GM12878 (cell line): ENCODE data around the gene DNAH3. TPM values are rescaled to one million over a fixed set of nuclear protein-coding genes. Genes with fewer than 3 reads are reported as not detected.

Source experiments
- ATAC-seq: fragments of 200-7000 bp; cut with Tn5 transposase; 3 replicates; pipeline ENCODE4 v1.9.1; 2020; ENCODE audit warnings: mild to moderate bottlenecking, moderate library complexity
- BruUV-seq: library from RNA; stranded (reverse); fragments of 400-500 nt; replicated peaks from 2 replicates; lab custom pipeline; 2021; lab: Mats Ljungman, UMichigan
- CTCF ChIA-PET: fragments of 300-600 bp; sonication (Branson Sonifier 250); formaldehyde crosslinking; extraction: SDS; loops from one replicate; lab custom pipeline; 2021; ENCODE audit warnings: inconsistent platforms; lab: Yijun Ruan, JAX
- POLR2A ChIA-PET: fragments of 350-600 bp; formaldehyde crosslinking; extraction: SDS; loops from one replicate; lab custom pipeline; 2021; ENCODE audit warnings: inconsistent platforms; lab: Charles Lee
- RAD21 ChIA-PET: fragments of 300-600 bp; sonication (Branson Sonifier 250); formaldehyde crosslinking; loops from one replicate; lab custom pipeline; 2023; ENCODE audit warnings: antibody characterized with exemption; ENCODE audit not compliant: unreplicated experiment; lab: Charles Lee
- SMC1A ChIA-PET: fragments of 300-600 bp; sonication (Branson Sonifier 250); formaldehyde crosslinking; loops from one replicate; lab custom pipeline; 2023; ENCODE audit not compliant: unreplicated experiment, uncharacterized antibody; lab: Charles Lee
- DNase-seq: peaks from one replicate; pipeline ENCODE4 v3.0.0-alpha.2; 2011; ENCODE audit warnings: low read depth, low spot score
- FAIRE-seq: peaks from 3 replicates; lab custom pipeline; 2011; peaks lifted over from hg19 to GRCh38; lab: Jason Lieb, UNC
- H2AFZ ChIP-seq: 2 replicates; pipeline ENCODE4 v1.6.0; 2011; ENCODE audit warnings: low read depth, low read length, control low read depth; ENCODE audit not compliant: control insufficient read depth
- H3K27ac ChIP-seq: 2 replicates; pipeline ENCODE4 v1.5.1; 2011; ENCODE audit warnings: control low read depth; ENCODE audit not compliant: control insufficient read depth, insufficient read depth
- H3K27me3 ChIP-seq, 2 experiments: replicated peaks in 1 of 2; 2 replicates each; pipeline versions ENCODE4 v1.6.0 to v1.6.1; 2011; ENCODE audit warnings: low read length in 1 of 2; ENCODE audit not compliant: control insufficient read depth in 2 of 2, insufficient read depth in 2 of 2
- H3K36me3 ChIP-seq, 2 experiments: 2 replicates each; pipeline ENCODE4 v1.5.1; 2011; ENCODE audit warnings: low read length in 1 of 2; ENCODE audit not compliant: control insufficient read depth in 2 of 2, insufficient read depth in 2 of 2
- H3K4me1 ChIP-seq: 2 replicates; pipeline ENCODE4 v1.6.1; 2011; ENCODE audit warnings: mild to moderate bottlenecking, low read length, moderate library complexity, mixed read lengths; ENCODE audit not compliant: control insufficient read depth, insufficient read depth
- H3K4me2 ChIP-seq: 2 replicates; pipeline ENCODE4 v1.6.0; 2011; ENCODE audit warnings: control low read depth; ENCODE audit not compliant: control insufficient read depth, insufficient read depth
- H3K4me3 ChIP-seq: fragments of 200-600 bp; sonication (generic); 2 replicates; pipeline ENCODE4 v1.5.1; 2016
- H3K79me2 ChIP-seq: 2 replicates; pipeline ENCODE4 v1.6.0; 2011; ENCODE audit warnings: low read length; ENCODE audit not compliant: control insufficient read depth, insufficient read depth
- H3K9ac ChIP-seq: 2 replicates; pipeline ENCODE4 v1.8.0; 2011; ENCODE audit warnings: low read length, control low read depth, mixed read lengths; ENCODE audit not compliant: control insufficient read depth, insufficient read depth
- H3K9me3 ChIP-seq: replicated peaks from 3 replicates; pipeline ENCODE4 v1.5.1; 2011; ENCODE audit warnings: mild to moderate bottlenecking, low read length; ENCODE audit not compliant: control insufficient read depth, insufficient read depth
- H4K20me1 ChIP-seq: 2 replicates; pipeline ENCODE4 v1.6.0; 2011; ENCODE audit not compliant: control insufficient read depth, insufficient read depth
- ATF3 ChIP-seq: IDR thresholded peaks from 2 replicates; pipeline ENCODE4 v1.6.1; 2011; ENCODE audit warnings: low read depth, mild to moderate bottlenecking, low read length, moderate library complexity, borderline replicate concordance; ENCODE audit errors: extremely low read depth
- BACH1 ChIP-seq: fragments of 450-650 bp; IDR thresholded peaks from 2 replicates; pipeline ENCODE4 v1.6.1; 2017; ENCODE audit warnings: mild to moderate bottlenecking, borderline replicate concordance
- BCL11A ChIP-seq: IDR thresholded peaks from 2 replicates; pipeline ENCODE4 v1.6.1; 2011; ENCODE audit warnings: low read depth, low read length
- CEBPB ChIP-seq, 2 experiments: fragments of 150-350 bp in 1 of 2; IDR thresholded peaks; 2 replicates each; pipeline ENCODE4 v1.6.1; 2012 to 2014; ENCODE audit warnings: low read depth in 2 of 2, low read length in 2 of 2, borderline replicate concordance in 1 of 2, inconsistent platforms in 1 of 2
- CEBPZ ChIP-seq: fragments of 150-350 bp; IDR thresholded peaks from 2 replicates; pipeline ENCODE4 v1.6.1; 2016; ENCODE audit warnings: low read depth, low read length
- CREM ChIP-seq: IDR thresholded peaks from 2 replicates; pipeline ENCODE4 v1.6.1; 2014; ENCODE audit warnings: antibody characterized with exemption, low read depth
- FOS ChIP-seq: IDR thresholded peaks from 3 replicates; pipeline ENCODE4 v1.6.1; 2011; ENCODE audit warnings: borderline replicate concordance; ENCODE audit not compliant: insufficient read length; ENCODE audit errors: extremely low read depth
- HCFC1 ChIP-seq: fragments of 150-350 bp; IDR thresholded peaks from 2 replicates; pipeline ENCODE4 v1.6.1; 2014; ENCODE audit warnings: low read length
- MEF2B ChIP-seq: fragments of 450-650 bp; IDR thresholded peaks from 2 replicates; pipeline ENCODE4 v1.6.1; 2018; ENCODE audit warnings: mild to moderate bottlenecking, moderate library complexity; ENCODE audit not compliant: partially characterized antibody, poor library complexity, severe bottlenecking
- MYB ChIP-seq: fragments of 150-350 bp; IDR thresholded peaks from 2 replicates; pipeline ENCODE4 v1.6.1; 2014; ENCODE audit warnings: mild to moderate bottlenecking, low read depth, low read length, borderline replicate concordance
- NFYA ChIP-seq: IDR thresholded peaks from 2 replicates; pipeline ENCODE4 v1.6.1; 2011; ENCODE audit warnings: low read depth, mild to moderate bottlenecking, low read length, improper control_type of control experiment, borderline replicate concordance
- NKRF ChIP-seq: fragments of 450-650 bp; conservative IDR thresholded peaks from 2 replicates; pipeline ENCODE4 v1.6.1; 2017; ENCODE audit warnings: mild to moderate bottlenecking, moderate library complexity
- NRF1 ChIP-seq: conservative IDR thresholded peaks from 2 replicates; pipeline ENCODE4 v1.6.1; 2011; ENCODE audit warnings: mild to moderate bottlenecking, low read depth, low read length, improper control_type of control experiment
- RBBP5 ChIP-seq: fragments of 200-600 bp; sonication (generic); conservative IDR thresholded peaks from 2 replicates; pipeline ENCODE4 v1.6.1; 2016
- SIX5 ChIP-seq: IDR thresholded peaks from 2 replicates; pipeline ENCODE4 v1.6.1; 2011; ENCODE audit warnings: mild to moderate bottlenecking, low read depth, low read length, moderate library complexity; ENCODE audit not compliant: severe bottlenecking
- SP1 ChIP-seq: IDR thresholded peaks from one replicate; pipeline ENCODE4 v1.6.1; 2011; ENCODE audit warnings: low read depth, low read length
- SRF ChIP-seq, 2 experiments: IDR thresholded peaks; 2 replicates each; pipeline ENCODE4 v1.6.1; 2011; ENCODE audit warnings: low read depth in 2 of 2, low read length in 2 of 2, mild to moderate bottlenecking in 1 of 2, moderate library complexity in 1 of 2
- SUZ12 ChIP-seq: fragments of 200-600 bp; sonication (generic); IDR thresholded peaks from one replicate; pipeline ENCODE4 v1.6.1; 2018; ENCODE audit warnings: antibody characterized with exemption, mild to moderate bottlenecking; ENCODE audit not compliant: unreplicated experiment
- ZNF274 ChIP-seq: IDR thresholded peaks from one replicate; pipeline ENCODE4 v1.8.0; 2011; ENCODE audit not compliant: insufficient read length, insufficient read depth
- ZNF622 ChIP-seq: fragments of 450-650 bp; IDR thresholded peaks from 2 replicates; pipeline ENCODE4 v1.6.1; 2017; ENCODE audit warnings: mild to moderate bottlenecking, inconsistent platforms
- WGBS: methylation state at CpG from one replicate; pipeline ENCODE4 v1.1.6; 2016; ENCODE audit warnings: low lambda C conversion rate; ENCODE audit not compliant: insufficient replicate concordance, insufficient coverage; ENCODE audit errors: missing lambda C conversion rate; 5-methylcytosine and 5-hydroxymethylcytosine counted together
- in situ Hi-C: fragments of 300-500 bp; cut with MboI; formaldehyde crosslinking; loops from 9 replicates; pipeline ENCODE4 v1.14.3; 2018; ENCODE audit warnings: mixed read lengths
- intact Hi-C: fragments of 100-400 bp; cut with micrococcal nuclease; formaldehyde crosslinking; loops from one replicate; pipeline ENCODE4 v1.14.2; 2022; ENCODE audit not compliant: unreplicated experiment
- polyA plus RNA-seq, 11 experiments: library from polyadenylated mRNA; depleted of rRNA in 4 of 11; unstranded in 6 of 11; stranded (reverse) in 5 of 11; fragments of >200 nt; fragmentation: Nextera tagmentation in 4 of 11; fragmentation: Illumina TruSeq in 1 of 11; extraction: Ambion mirVana in 4 of 11; extraction: Trizol in 1 of 11; gene quantifications; 1 replicate in 1 of 11; 2 replicates in 10 of 11; pipeline versions ENCODE4 v1.2.1 to v1.2.3, GENCODE V29; 2011 to 2016; ENCODE audit warnings: inconsistent platforms in 2 of 11, missing spikeins in 2 of 11, low read depth in 1 of 11
- total RNA-seq, 4 experiments: library from RNA; depleted of rRNA in 3 of 4; stranded (reverse); fragments of >200 nt in 3 of 4; fragmentation: Illumina TruSeq in 1 of 4; extraction: Trizol in 1 of 4; gene quantifications; 2 replicates each; pipeline versions ENCODE4 v1.2.1 to v1.2.3, GENCODE V29; 2013 to 2021

DNAH3 gene
- total and polyA plus RNA-seq, 10 of the 15 experiments (the other 5 are each of a cell fraction or from before 2014, with no cell fraction given) = under 0.01 to 0.04 (median 0.04) TPM; not detected in 5

- TF ChIP-seq SP1 (no peak), CEBPB (IDR thresholded peaks at IDR 0.05; ENCODE audit: borderline replicate concordance in 1 of 2, low read depth in 2 of 2, low read length in 2 of 2) (no peak), HCFC1 (no peak), CEBPZ (no peak), BCL11A (no peak)
These were observed 116.9 kb downstream of the DNAH3 start (continued) for GRCh38 chr16:21033704-21034103.

- no peaks in the 10 kb centered on the region for H4K20me1 ChIP-seq
- no peak overlapping the region for H3K9ac ChIP-seq
- intact Hi-C loops (no loop called here), in situ Hi-C loops (no loop called here)
- H3K27ac ChIP-seq = no peak overlapping the region
- no peak for DNase-seq
- ATAC-seq = no peak
- no peak overlapping the region for H3K4me3 ChIP-seq
- no peaks in the 10 kb centered on the region for H3K79me2 ChIP-seq
- RAD21 ChIA-PET = no interaction called here
- CTCF ChIA-PET = interaction anchor here (1.4 kb wide), 1 partner anchor 40 kb away, joined by 3 read pairs; no protein-coding TSS in a partner anchor
- no peaks in the 10 kb centered on the region for H3K4me1 ChIP-seq
- 0 out of 4 replicates have a peak, but pooled peaks cover 0 to 3% of the 10 kb centered on the region in 2 experiments for H3K27me3 ChIP-seq
- FAIRE-seq = no peak
- BruUV-seq = no TSS peak
- no peak overlapping the region for H2AFZ ChIP-seq
- no peaks in the 10 kb centered on the region for H3K9me3 ChIP-seq
- H3K36me3 ChIP-seq = no peaks in the 10 kb centered on the region
- SMC1A ChIA-PET = no interaction called here
- POLR2A ChIA-PET = no interaction called here
- 10% methylated on average over 3 of the region's 3 CpGs for WGBS
- H3K4me2 ChIP-seq = no peak overlapping the region
- TF ChIP-seq NFYA = no peak
- no peak for TF ChIP-seq RBBP5
- no peak for TF ChIP-seq CREM
- no peak for TF ChIP-seq FOS
- no peak for TF ChIP-seq ZNF274
- TF ChIP-seq SUZ12 = no peak
- TF ChIP-seq ATF3 = no peak
- TF ChIP-seq ZNF622 = no peak
- TF ChIP-seq MEF2B = no peak
- TF ChIP-seq NRF1 = no peak
- TF ChIP-seq SIX5 = no peak
- TF ChIP-seq MYB = no peak
- TF ChIP-seq SRF (IDR thresholded peaks at IDR 0.05; ENCODE audit: low read depth in 2 of 2, low read length in 2 of 2) = no peak
- no peak for TF ChIP-seq NKRF
- TF ChIP-seq BACH1 = no peak
These were observed 117.4 kb downstream of the DNAH3 start for GRCh38 chr16:21033264-21033663.
